Aorta (tissue), 5 donors: ENCODE measurements around the gene RAB38. TPM values are rescaled to one million over a fixed set of nuclear protein-coding genes. Genes with fewer than 3 reads are reported as not detected.

ENCODE experiments used
- ATAC-seq: fragments of 200-7000 bp; cut with Tn5 transposase; one replicate; pipeline ENCODE4 v1.9.1; 2022; ENCODE audit warnings: moderate library complexity; ENCODE audit not compliant: low FRiP score
- DNase-seq, 2 donors: peaks; one replicate each; pipeline ENCODE4 v3.0.0-alpha.2; 2020
- H3K27ac ChIP-seq, 2 donors: one replicate each; pipeline ENCODE4 v1.5.1; 2013; ENCODE audit warnings: low read length in 2 of 2, mild to moderate bottlenecking in 2 of 2, moderate library complexity in 2 of 2, control low read depth in 1 of 2, inconsistent platforms in 1 of 2, low read depth in 1 of 2
- H3K27me3 ChIP-seq, 2 donors: one replicate each; pipeline ENCODE4 v1.6.1; 2013; ENCODE audit warnings: control low read depth in 1 of 2, low read length in 1 of 2, mild to moderate bottlenecking in 1 of 2, moderate library complexity in 1 of 2; ENCODE audit not compliant: insufficient read depth in 2 of 2, control insufficient read depth in 1 of 2
- H3K36me3 ChIP-seq, 2 donors: one replicate each; pipeline ENCODE4 v1.6.1; 2013; ENCODE audit warnings: control low read depth in 1 of 2, low read length in 1 of 2, mild to moderate bottlenecking in 1 of 2; ENCODE audit not compliant: insufficient read depth in 2 of 2, control insufficient read depth in 1 of 2
- H3K4me1 ChIP-seq, 2 donors: one replicate each; pipeline ENCODE4 v1.6.1; 2013; ENCODE audit warnings: low read length in 2 of 2, control low read depth in 1 of 2, mild to moderate bottlenecking in 1 of 2, moderate library complexity in 1 of 2; ENCODE audit not compliant: insufficient read depth in 2 of 2, control insufficient read depth in 1 of 2
- H3K4me3 ChIP-seq, 2 donors: one replicate each; pipeline ENCODE4 v1.5.1; 2013; ENCODE audit warnings: low read length in 2 of 2, control low read depth in 1 of 2, mild to moderate bottlenecking in 1 of 2
- H3K9me3 ChIP-seq: one replicate; pipeline ENCODE4 v1.6.1; 2013; ENCODE audit warnings: mild to moderate bottlenecking, low read length; ENCODE audit not compliant: control insufficient read depth
- WGBS, 2 donors: extraction: QIAGEN DNeasy Blood & Tissue Kit; methylation state at CpG; one replicate each; pipeline ENCODE4 v1.1.7; 2013; 5-methylcytosine and 5-hydroxymethylcytosine counted together
- intact Hi-C, 2 donors: fragments of 100-400 bp; cut with DNase I; formaldehyde crosslinking; loops; one replicate each; pipeline versions ENCODE4 v1.14.2 to v1.15.0; 2022
- polyA plus RNA-seq, 2 donors: library from polyadenylated mRNA; stranded (reverse); fragments of 200-250 nt; gene quantifications; one replicate each; pipeline ENCODE4 v1.2.3, GENCODE V29; 2013
- total RNA-seq, 2 donors: library from RNA; stranded (reverse); fragmentation: NEBNext Ultra II Directional; extraction: Animal tissue kit (Norgen Biotek cat#: 25700); gene quantifications; one replicate each; pipeline ENCODE4 v1.2.1, GENCODE V29; 2021
- donor health status: healthy with polysubstance abuse.
- donor health status: Bipolar disorder and iron deficiency.
- donor health status: DM: no; HTN: no; CAD: no.
- donor health status: DM: no; HTN: no; CAD: no.
- donor health status: DM: yes; HTN: yes; CAD: no.

RAB38 gene
- total and polyA plus RNA-seq, 4 donors: 2.0 to 5.1 (median 3.0) TPM

GRCh38 chr11:88195908-88196307, 20.7 kb upstream of the RAB38 start:
- H3K27me3 ChIP-seq: no peaks in the 10 kb centered on the region
- no peak overlapping the region for H3K27ac ChIP-seq
- peaks cover 4% of the 10 kb centered on the region for H3K9me3 ChIP-seq
- no peaks in the 10 kb centered on the region for H3K4me1 ChIP-seq
- DNase-seq: no peak
- ATAC-seq: no peak
- H3K36me3 ChIP-seq: no peaks in the 10 kb centered on the region
- H3K4me3 ChIP-seq: no peak overlapping the region
- intact Hi-C loops: no loop called here

GRCh38 chr11:88194990-88195389, 19.7 kb upstream of the RAB38 start:
- H3K27ac ChIP-seq: no peak overlapping the region
- H3K4me1 ChIP-seq: no peaks in the 10 kb centered on the region
- WGBS, 2 donors: 44 to 46% methylated on average over 1 of the region's 1 CpG
- H3K4me3 ChIP-seq: no peak overlapping the region
- no peaks in the 10 kb centered on the region for H3K27me3 ChIP-seq
- intact Hi-C loops: no loop called here
- peaks cover 4% of the 10 kb centered on the region for H3K9me3 ChIP-seq
- DNase-seq: no peak
- no peaks in the 10 kb centered on the region for H3K36me3 ChIP-seq
- ATAC-seq: no peak

DNA sequence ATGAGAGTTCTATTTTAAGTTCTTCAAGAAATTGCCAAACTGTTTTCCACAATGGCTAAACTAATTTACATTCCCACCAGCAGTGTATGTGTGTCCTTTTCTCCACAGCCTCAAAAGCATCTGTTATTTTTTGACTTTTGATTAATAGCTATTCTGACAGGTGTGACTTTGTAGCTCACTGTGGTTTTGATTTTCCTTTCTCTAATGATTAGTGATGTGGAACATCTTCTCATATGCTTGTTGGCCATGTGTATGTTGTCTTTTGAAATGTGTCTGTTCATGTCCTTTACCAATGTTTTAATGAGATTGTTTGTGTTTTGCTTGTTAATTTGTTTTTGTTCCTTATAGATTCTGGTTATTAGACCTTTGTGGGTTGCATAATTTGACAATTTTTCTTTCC, 18.0 kb upstream of the RAB38 start:
- Histone ChIP-seq H3K27me3 (no peaks in the 10 kb centered on the region), H3K27ac (no peak overlapping the region), H3K4me3 (no peak overlapping the region), H3K4me1 (peaks cover 0 to under 1% of the 10 kb centered on the region in 2 donors), H3K36me3 (no peaks in the 10 kb centered on the region), H3K9me3 (peaks cover 4% of the 10 kb centered on the region)
- DNase-seq: no peak
- ATAC-seq: no peak
- intact Hi-C loops: no loop called here

- no peak overlapping the region for H3K27ac ChIP-seq
- no peak for DNase-seq
- H3K36me3 ChIP-seq: no peaks in the 10 kb centered on the region
- no peak for ATAC-seq
- H3K4me3 ChIP-seq: no peak overlapping the region
- no peaks in the 10 kb centered on the region for H3K9me3 ChIP-seq
- peaks cover 0 to 3% of the 10 kb centered on the region in 2 donors for H3K4me1 ChIP-seq
- H3K27me3 ChIP-seq: no peaks in the 10 kb centered on the region
- WGBS, 2 donors: 19 to 26% methylated on average over 2 of the region's 2 CpGs
- intact Hi-C loops: no loop called here
Observed at GRCh38 chr11:88188932-88189253, 13.7 kb upstream of the RAB38 start.

- no peak overlapping the region for H3K27ac ChIP-seq
- H3K36me3 ChIP-seq: no peaks in the 10 kb centered on the region
- DNase-seq: no peak
- no peaks in the 10 kb centered on the region for H3K27me3 ChIP-seq
- peaks cover 0 to 3% of the 10 kb centered on the region in 2 donors for H3K4me1 ChIP-seq
- no peak for ATAC-seq
- 7 to 10% methylated on average over 3 of the region's 3 CpGs for WGBS, 2 donors
- H3K4me3 ChIP-seq: no peak overlapping the region
- intact Hi-C loops: no loop called here
- no peaks in the 10 kb centered on the region for H3K9me3 ChIP-seq
Observed at GRCh38 chr11:88188251-88188931, 13.1 kb upstream of the RAB38 start.

DNA sequence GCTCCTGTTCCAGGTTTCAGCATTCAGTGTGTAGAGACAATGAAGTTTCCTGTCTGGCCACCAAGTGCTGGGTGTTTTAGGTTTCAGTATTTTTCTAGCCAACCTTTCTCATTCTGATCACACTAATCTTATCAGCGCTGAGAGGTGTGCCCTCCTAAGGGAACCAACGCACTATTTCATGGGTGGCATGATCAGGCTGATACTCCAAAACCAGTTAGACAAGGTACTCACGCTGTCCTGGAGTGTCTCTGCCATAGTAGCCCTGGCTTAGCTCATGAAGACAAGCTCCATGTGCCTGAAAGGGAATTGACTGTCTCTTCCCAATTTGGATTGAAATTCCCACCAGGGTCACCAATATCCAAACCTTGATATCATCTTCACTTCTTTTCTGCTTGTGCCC, 8.0 kb upstream of the RAB38 start:
- no peak for DNase-seq
- no peak overlapping the region for H3K4me3 ChIP-seq
- intact Hi-C loops: no loop called here
- ATAC-seq: no peak
- peaks cover 0 to 2% of the 10 kb centered on the region in 2 donors for H3K4me1 ChIP-seq
- 81% methylated on average over 3 of the region's 3 CpGs for WGBS, 2 donors
- no peak overlapping the region for H3K27ac ChIP-seq
- no peaks in the 10 kb centered on the region for H3K36me3 ChIP-seq
- H3K27me3 ChIP-seq: no peaks in the 10 kb centered on the region
- no peaks in the 10 kb centered on the region for H3K9me3 ChIP-seq

DNA sequence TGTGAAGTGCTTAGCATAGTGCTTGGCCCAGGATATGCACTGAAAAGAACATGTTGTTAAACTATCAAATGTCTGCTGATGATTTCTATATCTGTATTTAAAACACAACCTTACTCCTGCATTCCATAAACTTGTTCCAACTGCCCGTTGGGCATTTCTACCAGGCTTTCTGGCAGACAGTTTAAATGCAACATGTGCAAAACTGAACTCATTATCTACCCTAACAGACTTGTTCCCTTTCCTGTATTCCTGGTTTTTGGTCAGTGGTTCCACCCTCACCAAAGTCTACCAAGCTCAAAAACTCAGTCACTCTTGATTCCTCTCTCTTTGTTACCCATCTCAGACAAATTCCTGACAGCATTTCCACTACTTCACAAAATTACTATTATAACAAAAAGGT, 6.5 kb upstream of the RAB38 start:
- Histone ChIP-seq H3K9me3 (no peaks in the 10 kb centered on the region), H3K4me1 (no peaks in the 10 kb centered on the region), H3K4me3 (no peak overlapping the region), H3K27ac (no peak overlapping the region), H3K36me3 (no peaks in the 10 kb centered on the region), H3K27me3 (no peaks in the 10 kb centered on the region)
- WGBS, 2 donors: 6 to 9% methylated on average over 1 of the region's 1 CpG
- no peak for DNase-seq
- ATAC-seq: no peak
- intact Hi-C loops: no loop called here

DNA sequence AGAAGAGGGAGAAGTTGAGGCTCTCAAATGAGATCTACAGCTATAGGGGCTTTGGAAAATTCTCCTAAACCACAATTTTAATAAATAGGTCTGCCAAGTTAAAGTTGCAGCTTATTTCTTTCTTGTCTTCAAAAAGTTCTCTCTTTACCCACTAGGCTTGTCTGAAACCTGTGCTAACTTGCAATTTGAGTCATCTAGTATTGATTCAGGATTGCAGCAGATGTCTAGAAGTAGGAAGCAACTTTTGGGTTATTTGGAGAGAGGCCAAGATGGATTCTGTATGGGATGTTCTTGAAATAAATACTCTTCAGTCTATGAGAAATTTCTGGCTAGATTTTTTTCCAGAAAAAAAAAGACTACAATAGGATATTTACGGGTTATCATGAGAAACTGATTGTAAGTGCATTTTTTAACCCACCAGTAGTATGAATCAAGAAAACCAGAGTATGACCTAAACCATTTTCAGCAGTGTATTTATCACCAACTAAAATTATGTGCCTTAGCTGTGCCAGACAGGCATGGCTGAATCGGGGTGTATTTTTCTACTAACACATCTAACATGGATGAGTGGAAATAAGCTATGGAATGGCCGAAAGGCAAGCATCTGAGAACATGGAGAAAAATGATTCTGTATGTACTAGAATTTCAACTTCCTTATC, 4.9 kb upstream of the RAB38 start:
- H3K36me3 ChIP-seq: no peaks in the 10 kb centered on the region
- H3K27me3 ChIP-seq: no peaks in the 10 kb centered on the region
- DNase-seq (no peak), ATAC-seq (no peak)
- 50 to 61% methylated on average over 3 of the region's 3 CpGs for WGBS, 2 donors
- intact Hi-C loops: no loop called here
- H3K4me1 ChIP-seq: no peaks in the 10 kb centered on the region
- H3K9me3 ChIP-seq: no peaks in the 10 kb centered on the region
- no peak overlapping the region for H3K4me3 ChIP-seq
- no peak overlapping the region for H3K27ac ChIP-seq

GRCh38 chr11:88179141-88179540, 3.9 kb upstream of the RAB38 start:
- Histone ChIP-seq H3K27me3 (no peaks in the 10 kb centered on the region), H3K36me3 (no peaks in the 10 kb centered on the region), H3K4me3 (no peak overlapping the region), H3K4me1 (no peaks in the 10 kb centered on the region), H3K9me3 (no peaks in the 10 kb centered on the region), H3K27ac (no peak overlapping the region)
- WGBS, 2 donors: 87 to 89% methylated on average over 2 of the region's 2 CpGs
- intact Hi-C loops: no loop called here
- no peak for ATAC-seq
- no peak for DNase-seq
